HG02840 (cell line): ENCODE data around the gene SH2B3.

Source experiments
- ATAC-seq: cut with Tn5 transposase; IDR thresholded peaks from one replicate; pipeline ENCODE4 v1.9.1; 2021; ENCODE audit warnings: mild to moderate bottlenecking, moderate library complexity, moderate number of reproducible peaks; ENCODE audit not compliant: unreplicated experiment, low FRiP score

The SH2B3 gene

GRCh38 chr12:111407377-111408115 lies 1.8 kb downstream of the SH2B3 start:
- ATAC-seq: no peak

- ATAC-seq: no peak
These were observed 2.4 kb downstream of the SH2B3 start for GRCh38 chr12:111408116-111408440.

- ATAC-seq: no peak
These were observed 3.1 kb downstream of the SH2B3 start for GRCh38 chr12:111408686-111409402.

GRCh38 chr12:111409403-111409779 lies 3.7 kb downstream of the SH2B3 start:
- no peak for ATAC-seq

- ATAC-seq: no peak
These were observed 4.2 kb downstream of the SH2B3 start for GRCh38 chr12:111409780-111410430.

GRCh38 chr12:111410431-111411184 lies 4.9 kb downstream of the SH2B3 start:
- no peak for ATAC-seq

GRCh38 chr12:111411185-111411764 lies 5.6 kb downstream of the SH2B3 start:
- ATAC-seq: no peak

GRCh38 chr12:111412007-111412829 lies 6.5 kb downstream of the SH2B3 start:
- ATAC-seq: no peak

GRCh38 chr12:111412830-111413441 lies 7.2 kb downstream of the SH2B3 start:
- ATAC-seq: no peak

- ATAC-seq: no peak
These were observed 7.8 kb downstream of the SH2B3 start for GRCh38 chr12:111413442-111414086.

GRCh38 chr12:111414711-111415252 lies 9.1 kb downstream of the SH2B3 start:
- no peak for ATAC-seq

GRCh38 chr12:111417290-111417689 lies 11.6 kb downstream of the SH2B3 start:
- no peak for ATAC-seq

- no peak for ATAC-seq
These were observed 12.3 kb downstream of the SH2B3 start for GRCh38 chr12:111417784-111418593.

GRCh38 chr12:111418594-111418880 lies 12.8 kb downstream of the SH2B3 start:
- ATAC-seq: no peak

- no peak for ATAC-seq
These were observed 14.1 kb downstream of the SH2B3 start for GRCh38 chr12:111419784-111420183.

- no peak for ATAC-seq
These were observed 14.8 kb downstream of the SH2B3 start for GRCh38 chr12:111420494-111420893.

GRCh38 chr12:111424189-111424792 lies 18.6 kb downstream of the SH2B3 start:
- no peak for ATAC-seq
